ENCODE measurements around the gene PRPF38B.
"Not testable (repeated sequence)": the region's sequence is repeated elsewhere in the genome, so short reads cannot be mapped to it uniquely, and the experiment has no call there.

The PRPF38B gene

GRCh38 chr1:108681701-108682100 is 10.4 kb upstream of the PRPF38B start:
- not testable (repeated sequence) for DNase-seq

DNA sequence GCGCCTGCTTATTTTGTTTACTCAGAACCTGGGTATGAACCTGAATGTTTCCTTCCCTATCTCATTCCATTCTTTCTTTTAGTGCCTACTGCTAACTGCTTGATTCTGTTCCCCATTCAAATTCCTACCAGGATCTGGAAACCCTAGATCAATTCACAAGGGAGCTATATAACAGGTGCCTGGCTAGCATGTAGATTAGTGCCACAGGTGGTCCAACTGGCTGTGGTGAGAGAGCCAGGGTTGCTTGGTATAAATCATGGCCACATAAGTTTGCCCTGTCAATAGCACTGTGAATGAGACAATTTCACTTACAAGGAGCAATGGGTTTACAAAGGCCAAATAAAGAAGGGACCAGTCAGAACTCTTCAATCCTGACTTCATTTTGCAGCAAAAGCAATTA is 6.6 kb upstream of the PRPF38B start:
- no peak for DNase-seq

DNA sequence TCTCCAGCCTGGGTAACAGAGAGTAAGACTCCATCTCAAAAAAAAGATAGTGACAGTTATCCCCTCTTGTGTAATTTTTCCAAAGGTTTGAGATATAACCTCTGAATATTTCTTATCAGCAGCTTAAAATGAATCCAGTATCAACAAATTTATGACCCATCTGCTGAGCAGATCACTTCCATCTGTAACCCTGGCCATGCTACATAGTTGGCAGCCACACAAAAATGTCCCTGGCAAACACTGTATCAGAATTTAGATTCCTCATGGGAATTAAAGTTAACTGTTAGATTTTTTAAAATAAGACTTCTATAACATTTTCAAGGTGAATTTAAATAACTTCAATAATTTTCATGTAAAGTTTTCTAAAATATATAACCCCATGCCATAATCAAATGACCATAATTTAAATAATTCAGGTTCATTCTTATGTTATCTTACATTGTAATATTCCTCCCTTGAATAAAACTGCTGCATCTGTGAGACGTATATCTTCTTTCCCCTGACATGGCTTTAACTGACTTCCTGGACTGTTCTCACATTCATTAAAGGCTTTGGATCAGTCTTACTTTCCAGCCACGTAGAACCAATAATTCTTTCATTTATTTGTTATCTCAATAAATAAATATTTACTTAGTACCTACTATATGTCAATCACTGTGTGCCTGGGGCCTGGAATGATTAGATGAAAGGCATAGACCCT is 5.3 kb upstream of the PRPF38B start:
- DNase-seq, result no peak

GRCh38 chr1:108691128-108691941 is 775 bp upstream of the PRPF38B start:
- no peak for DNase-seq

GRCh38 chr1:108692724-108693655 is 880 bp downstream of the PRPF38B start:
- DNase-seq, result peak; percentile 69 to 70

DNA sequence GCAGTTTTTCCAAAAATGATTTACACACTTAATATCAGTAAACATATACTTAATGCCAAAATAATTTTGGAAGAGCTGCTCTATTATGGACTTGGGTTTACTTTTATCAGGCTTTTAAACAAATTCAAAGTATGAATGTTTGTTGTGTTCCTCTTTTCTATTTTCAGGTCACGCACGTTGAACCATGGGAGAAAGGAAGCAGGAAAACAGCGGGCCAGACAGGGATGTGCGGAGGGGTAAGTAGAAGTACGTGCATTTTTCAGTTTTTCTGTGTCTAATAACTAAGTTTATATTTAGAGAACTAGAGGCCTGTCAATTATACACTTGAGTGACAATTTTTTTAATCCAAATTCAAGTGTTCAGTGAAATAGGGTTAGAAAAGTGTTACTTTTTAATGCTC is 3.4 kb downstream of the PRPF38B start:
- peak in 1 of 2 experiments; percentile 20 for DNase-seq

DNA sequence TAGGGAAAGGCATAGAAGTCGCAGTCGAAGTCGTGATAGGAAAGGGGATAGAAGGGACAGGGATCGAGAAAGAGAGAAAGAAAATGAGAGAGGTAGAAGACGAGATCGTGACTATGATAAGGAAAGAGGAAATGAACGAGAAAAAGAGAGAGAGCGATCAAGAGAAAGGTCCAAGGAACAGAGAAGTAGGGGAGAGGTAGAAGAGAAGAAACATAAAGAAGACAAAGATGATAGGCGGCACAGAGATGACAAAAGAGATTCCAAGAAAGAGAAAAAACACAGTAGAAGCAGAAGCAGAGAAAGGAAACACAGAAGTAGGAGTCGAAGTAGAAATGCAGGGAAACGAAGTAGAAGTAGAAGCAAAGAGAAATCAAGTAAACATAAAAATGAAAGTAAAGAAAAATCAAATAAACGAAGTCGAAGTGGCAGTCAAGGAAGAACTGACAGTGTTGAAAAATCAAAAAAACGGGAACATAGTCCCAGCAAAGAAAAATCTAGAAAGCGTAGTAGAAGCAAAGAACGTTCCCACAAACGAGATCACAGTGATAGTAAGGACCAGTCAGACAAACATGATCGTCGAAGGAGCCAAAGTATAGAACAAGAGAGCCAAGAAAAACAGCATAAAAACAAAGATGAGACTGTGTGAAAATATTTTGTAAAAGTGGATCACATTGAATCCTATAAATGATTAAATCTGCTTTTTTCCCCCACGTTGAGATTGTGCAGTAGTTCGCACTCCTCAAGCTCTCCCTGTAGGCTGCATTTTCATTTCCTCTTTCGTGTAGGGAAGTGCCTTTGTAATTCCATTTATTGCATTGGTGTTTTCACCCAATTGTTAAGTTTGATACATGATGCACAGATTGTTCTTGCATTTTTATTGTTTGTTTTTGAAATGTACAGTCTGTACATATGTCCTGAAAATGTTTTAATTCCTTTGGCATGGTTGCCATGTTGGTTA is 7.5 kb downstream of the PRPF38B start:
- no peak for DNase-seq

- DNase-seq, result no peak
Measured at GRCh38 chr1:108701176-108701849, 9.2 kb downstream of the PRPF38B start.

DNA sequence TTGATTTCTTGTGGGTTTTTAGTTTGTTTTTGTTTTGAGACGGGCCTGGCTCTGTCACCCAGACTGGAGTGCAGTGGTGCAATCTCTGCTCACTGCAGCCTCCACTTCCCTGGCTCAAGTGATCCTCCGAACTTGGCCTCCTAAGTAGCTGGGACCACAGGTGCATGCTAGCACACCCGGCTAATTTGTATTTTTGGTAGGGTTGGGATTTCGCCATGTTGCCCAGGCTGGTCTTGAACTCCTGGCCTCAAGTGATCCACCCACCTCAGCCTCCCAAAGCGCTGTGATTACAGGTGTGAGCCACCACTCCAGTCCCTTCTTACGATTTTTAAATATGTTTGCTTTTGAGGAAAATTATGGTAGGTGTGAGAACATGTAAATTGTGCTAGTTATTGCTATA is 10.0 kb downstream of the PRPF38B start:
- DNase-seq, result not testable (repeated sequence)

DNA sequence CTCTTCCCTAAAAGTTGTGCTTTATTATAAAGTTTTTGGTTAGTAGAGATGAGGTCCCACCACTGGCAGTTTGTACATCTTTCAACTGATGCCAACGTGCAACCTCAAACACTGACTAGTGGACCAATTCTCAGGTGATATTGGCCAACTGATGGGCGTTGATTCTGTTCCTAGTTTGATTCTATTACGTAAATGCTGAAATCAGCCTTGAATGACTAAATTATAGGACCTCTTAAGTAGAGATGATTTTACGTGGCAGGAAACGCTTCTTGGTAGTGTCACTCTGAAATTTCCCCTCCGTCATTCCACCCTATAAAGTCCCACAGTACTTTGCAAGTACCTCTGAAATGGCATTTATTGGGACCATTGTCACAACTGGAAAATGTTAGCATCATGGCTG is 11.8 kb downstream of the PRPF38B start:
- DNase-seq, result no peak

GRCh38 chr1:108704496-108704895 is 12.4 kb downstream of the PRPF38B start:
- DNase-seq, result no peak

DNA sequence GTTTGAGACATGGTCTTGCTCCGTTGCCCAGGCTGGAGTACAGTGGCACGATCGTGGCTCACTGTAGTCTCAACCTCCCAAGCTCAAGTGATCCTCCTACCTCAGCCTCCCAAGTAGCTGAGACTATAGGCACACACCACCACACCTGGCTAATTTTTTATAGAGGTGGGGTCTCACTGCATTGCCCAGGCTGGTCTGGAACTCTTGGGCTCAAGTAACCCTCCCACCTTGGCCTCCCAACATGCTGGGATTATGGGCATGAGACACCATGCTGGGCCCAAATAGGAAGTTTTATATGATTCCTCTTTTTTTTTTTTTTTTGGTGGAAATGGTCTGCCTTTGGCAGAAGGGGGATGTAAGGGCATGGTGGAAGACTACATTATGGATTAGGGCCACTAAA is 14.5 kb downstream of the PRPF38B start:
- no peak for DNase-seq

DNA sequence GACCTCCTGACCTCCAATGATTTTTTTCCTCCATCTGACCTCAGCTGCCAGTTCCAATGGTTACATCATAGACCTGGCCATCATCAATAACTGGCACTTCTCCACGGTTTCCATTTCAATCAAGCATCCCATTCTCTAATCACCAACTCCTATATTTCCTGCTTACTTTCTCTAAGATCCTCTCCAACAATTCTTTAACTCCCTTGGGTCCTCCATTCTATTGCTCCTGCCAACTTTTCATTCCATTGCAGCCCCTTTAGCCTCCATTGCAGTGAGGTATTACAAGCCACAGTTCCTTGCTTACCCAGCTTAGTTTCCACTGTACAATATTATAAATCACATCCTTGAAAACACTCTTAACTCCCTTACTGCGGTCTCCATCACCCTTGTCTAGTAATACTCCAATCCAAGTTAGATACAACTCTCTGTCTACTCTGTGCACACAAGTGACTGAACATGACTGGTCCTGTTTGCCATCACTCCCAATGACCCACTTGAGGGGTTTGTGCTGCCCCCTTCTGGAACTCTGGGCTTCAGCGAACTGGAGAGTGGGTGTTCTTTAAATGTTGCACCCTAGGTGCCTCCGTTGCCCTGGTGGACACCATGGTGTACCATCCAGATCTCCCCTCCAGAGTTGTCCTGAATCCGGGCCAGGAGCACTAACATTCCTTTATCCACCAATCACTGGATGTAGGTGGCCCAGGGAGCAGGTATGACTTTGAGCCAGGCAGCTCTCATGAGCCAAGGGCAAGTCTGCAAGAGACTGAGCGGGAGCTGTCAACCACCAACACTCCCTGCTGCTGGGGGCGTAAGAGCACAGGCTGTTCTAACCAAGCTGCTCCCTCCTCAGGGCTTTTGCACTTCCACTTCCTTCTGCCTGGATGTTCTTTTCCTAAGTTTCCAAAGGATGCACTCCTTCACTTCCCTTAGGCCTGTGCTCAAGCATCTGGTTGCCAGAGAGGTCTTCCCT is 16.9 kb downstream of the PRPF38B start:
- DNase-seq, result peak; percentile 10 to 25

DNA sequence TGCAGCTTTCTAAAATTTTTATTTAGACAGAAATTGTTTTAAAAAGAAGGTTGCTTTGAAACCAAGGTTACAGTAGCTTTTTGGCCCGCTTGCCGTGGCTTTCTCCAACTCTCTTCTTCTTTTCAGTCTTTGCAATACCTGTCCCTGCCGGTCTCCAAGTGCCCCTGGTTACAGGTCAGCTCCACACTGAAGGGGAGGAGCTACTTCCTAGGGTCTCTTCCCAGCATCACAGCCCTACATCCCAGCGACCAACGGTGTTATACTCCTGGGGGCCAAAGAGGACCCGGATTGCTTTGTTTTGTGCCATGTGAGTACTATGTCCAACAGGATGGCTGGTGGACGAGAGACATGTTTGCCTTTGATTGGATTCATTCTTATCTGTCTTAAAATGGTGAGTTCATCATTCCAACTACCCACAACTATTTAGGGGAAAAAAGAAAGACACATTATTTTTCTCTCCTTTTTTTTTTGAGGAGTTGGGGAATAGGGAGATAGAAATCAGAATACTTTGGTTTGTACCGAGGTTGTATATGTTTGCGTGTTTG is 20.6 kb downstream of the PRPF38B start, which contains the start of gene FNDC7:
Gene FNDC7, plus strand, starts transcription at position 303 of the 545 bp plus-strand sequence. Its CDS starts 26 bp downstream, at position 329.
- no peak for DNase-seq

DNA sequence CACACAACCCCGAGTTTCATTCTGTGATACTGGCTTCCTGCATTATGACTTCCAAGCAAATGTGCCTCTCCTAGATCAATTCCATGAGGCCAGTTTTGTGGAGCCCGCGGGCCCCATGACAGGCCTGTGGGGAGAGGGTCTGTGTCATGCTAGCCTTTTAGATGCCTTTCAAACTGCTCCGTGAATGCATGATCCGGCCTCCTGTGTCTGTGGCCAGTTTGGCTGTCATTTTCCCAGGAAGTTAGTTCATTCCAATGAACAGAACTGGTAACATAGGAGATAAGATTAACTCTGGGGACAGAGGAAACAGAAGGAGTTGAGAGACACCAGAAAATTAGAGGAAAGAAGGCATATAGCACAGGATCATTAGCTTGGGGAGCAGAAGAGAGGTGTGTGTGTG is 23.8 kb downstream of the PRPF38B start:
- no peak for DNase-seq

DNA sequence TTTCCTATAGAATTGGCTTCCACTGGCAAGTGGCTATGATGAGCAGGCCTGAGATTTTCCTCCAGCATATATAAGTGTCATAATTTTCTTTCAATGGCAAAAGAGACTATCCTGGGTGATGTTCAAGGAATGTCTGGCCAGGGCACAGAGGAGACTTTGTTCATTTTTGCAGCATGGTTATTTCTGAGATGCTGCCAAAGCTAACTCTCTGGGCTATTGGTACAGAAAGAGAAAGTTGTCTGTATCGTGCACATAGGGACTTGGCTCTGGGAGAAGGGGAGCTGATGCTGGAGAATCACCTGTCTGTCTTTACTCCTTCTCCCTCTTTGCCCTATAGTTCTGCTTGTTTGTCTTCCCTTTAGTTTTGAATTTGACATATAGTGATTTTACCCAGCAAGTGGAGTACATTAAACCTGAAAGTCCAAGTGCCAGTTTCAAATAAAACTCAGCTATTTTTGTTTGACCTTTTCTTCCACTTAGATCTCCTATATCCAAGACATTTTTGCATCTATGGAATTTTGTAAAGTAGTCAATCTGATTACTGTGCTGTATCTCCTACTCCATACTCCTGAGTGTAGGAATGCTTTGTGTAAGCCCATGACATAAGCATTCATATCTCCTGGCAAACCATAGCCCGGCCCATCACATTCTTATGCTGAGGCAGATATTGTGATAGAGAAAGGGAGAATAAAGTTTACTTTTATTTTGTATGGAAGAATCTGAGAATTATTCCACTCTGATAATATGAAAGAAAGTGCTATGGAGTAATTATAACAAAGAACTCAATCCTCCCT is 24.5 kb downstream of the PRPF38B start:
- DNase-seq, result no peak

DNA sequence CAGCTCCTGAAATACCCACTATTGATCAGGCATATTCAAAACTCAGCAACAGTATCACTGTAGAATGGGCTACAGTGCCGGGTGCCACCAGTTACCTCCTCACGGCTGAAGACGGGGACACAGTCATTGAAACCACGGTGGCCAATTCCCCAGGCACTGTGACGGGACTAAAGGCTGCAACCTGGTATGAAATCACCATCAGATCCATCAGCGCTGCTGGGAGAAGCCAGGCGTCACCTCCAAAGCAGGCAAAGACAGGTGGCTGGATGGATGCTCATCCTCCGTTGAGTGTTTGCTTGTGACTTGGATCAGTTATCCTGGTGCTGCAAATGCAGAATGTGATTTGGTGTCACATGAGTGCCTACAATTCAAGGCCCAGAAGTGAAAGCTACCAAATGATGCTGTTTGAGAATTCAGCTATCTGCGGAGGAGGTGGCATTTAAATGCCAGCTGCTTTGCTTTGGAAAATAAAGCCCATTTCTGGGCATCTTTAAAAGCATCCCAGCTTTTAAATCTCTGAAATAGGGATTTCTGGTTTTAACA is 25.7 kb downstream of the PRPF38B start:
- DNase-seq, result no peak

GRCh38 chr1:108718927-108719655 is 27.0 kb downstream of the PRPF38B start:
- no peak for DNase-seq
